MCF 10A (cell line): Measurements from ENCODE around the gene CCDC184. TPM values are rescaled to one million over a fixed set of nuclear protein-coding genes. Genes with fewer than 3 reads are reported as not detected.
"Not testable (repeated sequence)": the region's sequence is repeated elsewhere in the genome, so short reads cannot be mapped to it uniquely, and the experiment has no call there.

ENCODE experiments used
- BruUV-seq: library from RNA; stranded (reverse); fragments of 400-500 nt; replicated peaks from 2 replicates; lab custom pipeline; 2021; lab: Mats Ljungman, UMichigan
- CTCF ChIA-PET: fragments of 300-600 bp; sonication (Branson Sonifier 250); formaldehyde crosslinking; extraction: SDS; loops from one replicate; lab custom pipeline; 2021; ENCODE audit warnings: antibody characterized with exemption, inconsistent platforms; lab: Yijun Ruan, JAX
- POLR2A ChIA-PET: fragments of 300-600, 350-650 bp; sonication (Branson Sonifier 250); formaldehyde crosslinking; extraction: SDS; loops from one replicate; lab custom pipeline; 2020; ENCODE audit warnings: antibody characterized with exemption, inconsistent platforms; lab: Yijun Ruan, JAX
- DNase-seq: peaks from one replicate; pipeline ENCODE4 v3.0.0-alpha.2; 2018; ENCODE audit not compliant: unreplicated experiment
- H3K27ac Mint-ChIP-seq: one replicate; pipeline ENCODE4 v1.8.0; 2022; ENCODE audit warnings: mild to moderate bottlenecking, low read depth, mixed read lengths; ENCODE audit not compliant: unreplicated experiment
- H3K27me3 Mint-ChIP-seq: one replicate; pipeline ENCODE4 v1.8.0; 2022; ENCODE audit warnings: mixed read lengths; ENCODE audit not compliant: insufficient read depth, unreplicated experiment
- H3K36me3 Mint-ChIP-seq: one replicate; pipeline ENCODE4 v1.8.0; 2022; ENCODE audit warnings: mild to moderate bottlenecking, moderate library complexity, mixed read lengths; ENCODE audit not compliant: insufficient read depth, unreplicated experiment
- H3K4me1 Mint-ChIP-seq: one replicate; pipeline ENCODE4 v1.8.0; 2022; ENCODE audit warnings: mixed read lengths; ENCODE audit not compliant: insufficient read depth, unreplicated experiment
- H3K4me3 Mint-ChIP-seq: one replicate; pipeline ENCODE4 v1.8.0; 2022; ENCODE audit warnings: mild to moderate bottlenecking, moderate library complexity, mixed read lengths; ENCODE audit not compliant: unreplicated experiment
- H3K9me3 Mint-ChIP-seq: one replicate; pipeline ENCODE4 v1.8.0; 2022; ENCODE audit warnings: mixed read lengths; ENCODE audit not compliant: unreplicated experiment
- CTCF ChIP-seq: fragments of 200-600 bp; IDR thresholded peaks from one replicate; pipeline ENCODE4 v1.8.0; 2022; ENCODE audit warnings: antibody characterized with exemption, mild to moderate bottlenecking; ENCODE audit not compliant: unreplicated experiment
- intact Hi-C: fragments of 100-400 bp; cut with micrococcal nuclease; formaldehyde crosslinking; loops from 2 replicates; pipeline ENCODE4 v1.14.1; 2022
- total RNA-seq: library from RNA; stranded (reverse); gene quantifications from 2 replicates; pipeline ENCODE4 v1.2.3, GENCODE V29; 2022

The CCDC184 gene
- total RNA-seq, 1 experiment from 2014 or later = not detected

GRCh38 chr12:48221645-48222044, 38.2 kb downstream of the CCDC184 start:
- DNase-seq = no peak
- Mint-ChIP-seq H3K36me3 (peaks cover 5% of the 10 kb centered on the region), H3K27ac (no peak overlapping the region), H3K27me3 (peaks cover 49% of the 10 kb centered on the region), H3K4me3 (no peak overlapping the region), H3K4me1 (no peaks in the 10 kb centered on the region), H3K9me3 (peaks cover 5% of the 10 kb centered on the region)
- ChIA-PET POLR2A (no interaction called here), CTCF (interaction anchor here (0.6 to 1.0 kb wide), 2 partner anchors 391 to 397 kb away, joined by 3 to 4 read pairs; no protein-coding TSS in a partner anchor)
- intact Hi-C loops = no loop called here
- no TSS peak for BruUV-seq
- no peak for TF ChIP-seq CTCF

GRCh38 chr12:48224533-48224932, 41.1 kb downstream of the CCDC184 start:
- peaks cover 65% of the 10 kb centered on the region for H3K27me3 Mint-ChIP-seq
- CTCF ChIA-PET = interaction anchor here (0.5 to 0.6 kb wide), 2 partner anchors 26 to 434 kb away, joined by 3 read pairs; no protein-coding TSS in a partner anchor
- peaks cover 22% of the 10 kb centered on the region for H3K9me3 Mint-ChIP-seq
- H3K27ac Mint-ChIP-seq, H3K4me1 Mint-ChIP-seq, intact Hi-C loops, BruUV-seq, H3K4me3 Mint-ChIP-seq, H3K36me3 Mint-ChIP-seq, DNase-seq, POLR2A ChIA-PET: not testable (repeated sequence)

GRCh38 chr12:48231169-48231958, 47.9 kb downstream of the CCDC184 start:
- POLR2A ChIA-PET, H3K27ac Mint-ChIP-seq, H3K4me1 Mint-ChIP-seq, intact Hi-C loops, BruUV-seq, H3K36me3 Mint-ChIP-seq, DNase-seq, H3K4me3 Mint-ChIP-seq: not testable (repeated sequence)
- CTCF ChIA-PET = interaction anchor here (0.9 kb wide), 1 partner anchor 44 kb away, joined by 3 read pairs; no protein-coding TSS in a partner anchor
- Mint-ChIP-seq H3K9me3 (peaks cover 20% of the 10 kb centered on the region), H3K27me3 (peaks cover 37% of the 10 kb centered on the region)

Other genes with a start within 250 kb of the CCDC184 start
- gene TMEM106C, start 220.0 kb upstream of the CCDC184 start, total RNA-seq = 39.0 and 50.0 TPM in 2 replicates
- 0.12 TPM in 1 of 2 replicates, not detected in the other for gene COL2A1, start 179.2 kb upstream of the CCDC184 start, total RNA-seq
- gene SENP1, start 77.6 kb upstream of the CCDC184 start, total RNA-seq = 21.7 and 24.5 TPM in 2 replicates
- gene PFKM, start 64.3 kb upstream of the CCDC184 start, total RNA-seq = 65.9 and 69.3 TPM in 2 replicates
- gene ASB8, start 26.1 kb upstream of the CCDC184 start, total RNA-seq = 23.0 and 24.0 TPM in 2 replicates
- gene OR10AD1, start 19.6 kb downstream of the CCDC184 start, total RNA-seq = not detected in 2 replicates
- gene ZNF641, start 167.3 kb downstream of the CCDC184 start, total RNA-seq = 10.0 and 12.0 TPM in 2 replicates